Activated CD8-positive, alpha-beta T cell treated with anti-CD3 and anti-CD28 coated beads for 36 hours (primary cell): ENCODE results near the gene MRPL14. TPM values are rescaled to one million over a fixed set of nuclear protein-coding genes. Genes with fewer than 3 reads are reported as not detected.

Experiments used
- ATAC-seq: fragments of 200-7000 bp; cut with Tn5 transposase; one replicate; pipeline ENCODE4 v1.10.0; 2021; ENCODE audit warnings: mild to moderate bottlenecking, moderate library complexity
- CTCF ChIA-PET: fragments of 350-600 bp; sonication (Branson Sonifier 250); formaldehyde crosslinking; loops from one replicate; lab custom pipeline; 2021; ENCODE audit warnings: antibody characterized with exemption; lab: Charles Lee
- POLR2A ChIA-PET: fragments of 350-600 bp; sonication (Branson Sonifier 250); formaldehyde crosslinking; loops from one replicate; lab custom pipeline; 2021; ENCODE audit warnings: antibody characterized with exemption; lab: Charles Lee
- DNase-seq: peaks from one replicate; pipeline ENCODE4 v3.0.0-alpha.2; 2020
- H3K27ac Mint-ChIP-seq: one replicate; pipeline ENCODE4 v1.8.0; 2021; ENCODE audit warnings: mild to moderate bottlenecking, mixed read lengths
- H3K27me3 Mint-ChIP-seq: one replicate; pipeline ENCODE4 v1.8.0; 2021; ENCODE audit warnings: mixed read lengths
- H3K36me3 Mint-ChIP-seq: one replicate; pipeline ENCODE4 v1.8.0; 2021; ENCODE audit warnings: low read depth, mixed read lengths
- H3K4me1 Mint-ChIP-seq: one replicate; pipeline ENCODE4 v1.8.0; 2021; ENCODE audit warnings: low read depth, mixed read lengths
- H3K4me3 Mint-ChIP-seq: one replicate; pipeline ENCODE4 v1.8.0; 2021; ENCODE audit warnings: mild to moderate bottlenecking, moderate library complexity, mixed read lengths
- H3K9me3 Mint-ChIP-seq: one replicate; pipeline ENCODE4 v1.8.0; 2021; ENCODE audit warnings: mixed read lengths
- CTCF ChIP-seq: fragments of 200-600 bp; IDR thresholded peaks from one replicate; pipeline ENCODE4 v1.8.0; 2022; ENCODE audit warnings: antibody characterized with exemption, mild to moderate bottlenecking
- intact Hi-C: fragments of 100-400 bp; cut with micrococcal nuclease; formaldehyde crosslinking; loops from one replicate; pipeline ENCODE4 v1.10.0; 2022
- total RNA-seq, 2 experiments: library from RNA; stranded (reverse); gene quantifications; one replicate each; pipeline ENCODE4 v1.2.3, GENCODE V29; 2021

MRPL14 gene
- total RNA-seq, 2 experiments from 2014 or later = 42.8 to 44.3 TPM

GRCh38 chr6:44075647-44076355 is 51.5 kb downstream of the MRPL14 start:
- no peak overlapping the region for H3K27ac Mint-ChIP-seq
- intact Hi-C loops = loop anchor here (2.0 kb wide), 2 partner anchors 307 to 351 kb away; no protein-coding TSS in a partner anchor
- no peaks in the 10 kb centered on the region for H3K9me3 Mint-ChIP-seq
- ATAC-seq (no peak), DNase-seq (no peak)
- no peak for TF ChIP-seq CTCF
- no peak overlapping the region for H3K4me3 Mint-ChIP-seq
- peaks cover 25% of the 10 kb centered on the region for H3K4me1 Mint-ChIP-seq
- CTCF ChIA-PET = interaction anchor here (0.7 to 6.2 kb wide), 13 partner anchors 8 to 409 kb away, joined by 3 to 81 read pairs (median 5); partner anchors contain the start of gene VEGFA
- POLR2A ChIA-PET = interaction anchor here (0.6 to 1.5 kb wide), 3 partner anchors 67 to 306 kb away, joined by 3 to 5 read pairs (median 4); partner anchors contain the start of gene VEGFA
- peaks cover 3% of the 10 kb centered on the region for H3K36me3 Mint-ChIP-seq
- H3K27me3 Mint-ChIP-seq = peaks cover 16% of the 10 kb centered on the region

- Mint-ChIP-seq H3K27ac (peak overlapping the region; percentile 90), H3K4me3 (peak overlapping the region; percentile 98), H3K9me3 (no peaks in the 10 kb centered on the region), H3K36me3 (peaks cover 3% of the 10 kb centered on the region), H3K4me1 (peaks cover 25% of the 10 kb centered on the region), H3K27me3 (peaks cover 16% of the 10 kb centered on the region)
- intact Hi-C loops = loop anchor here (2.0 kb wide), 2 partner anchors 306 to 350 kb away; no protein-coding TSS in a partner anchor
- no peak for DNase-seq
- ChIA-PET POLR2A (interaction anchor here (0.6 to 1.5 kb wide), 7 partner anchors 66 to 458 kb away, joined by 3 to 5 read pairs (median 4); partner anchors contain the start of gene VEGFA), CTCF (interaction anchor here (0.7 to 6.2 kb wide), 24 partner anchors 10 to 438 kb away, joined by 3 to 81 read pairs (median 4); partner anchors contain the start of gene VEGFA)
- peak; percentile 2 for ATAC-seq
- TF ChIP-seq CTCF = peak; percentile 58
Measured at GRCh38 chr6:44074813-44075646, 52.2 kb downstream of the MRPL14 start.

- Mint-ChIP-seq H3K4me1 (peaks cover 25% of the 10 kb centered on the region), H3K27me3 (peaks cover 16% of the 10 kb centered on the region), H3K27ac (peak overlapping the region; percentile 90), H3K9me3 (no peaks in the 10 kb centered on the region), H3K36me3 (peaks cover 3% of the 10 kb centered on the region), H3K4me3 (peak overlapping the region; percentile 98)
- intact Hi-C loops = loop anchor here (2.0 kb wide), 2 partner anchors 306 to 350 kb away; no protein-coding TSS in a partner anchor
- POLR2A ChIA-PET = interaction anchor here (0.6 to 1.8 kb wide), 6 partner anchors 305 to 457 kb away, joined by 3 to 13 read pairs (median 4); partner anchors contain the start of gene VEGFA
- TF ChIP-seq CTCF = peak; percentile 89
- CTCF ChIA-PET = interaction anchor here (0.6 to 6.2 kb wide), 27 partner anchors 11 to 497 kb away, joined by 3 to 81 read pairs (median 4); partner anchors contain the start of gene VEGFA
- DNase-seq (peak; percentile 96), ATAC-seq (peak; percentile 71)
Measured at GRCh38 chr6:44074439-44074812, 52.8 kb downstream of the MRPL14 start.

GRCh38 chr6:44073612-44074438 is 53.4 kb downstream of the MRPL14 start:
- Mint-ChIP-seq H3K4me3 (peak overlapping the region; percentile 98), H3K9me3 (no peaks in the 10 kb centered on the region), H3K27ac (peak overlapping the region; percentile 90), H3K4me1 (peaks cover 25% of the 10 kb centered on the region), H3K27me3 (peaks cover 14% of the 10 kb centered on the region), H3K36me3 (peaks cover 3% of the 10 kb centered on the region)
- TF ChIP-seq CTCF = no peak
- intact Hi-C loops = loop anchor here (2.0 kb wide), 2 partner anchors 305 to 349 kb away; no protein-coding TSS in a partner anchor
- POLR2A ChIA-PET = interaction anchor here (0.8 to 1.8 kb wide), 4 partner anchors 304 to 406 kb away, joined by 4 to 13 read pairs (median 4); partner anchors contain the start of gene VEGFA
- DNase-seq = peak; percentile 46
- CTCF ChIA-PET = interaction anchor here (0.6 to 6.2 kb wide), 23 partner anchors 11 to 497 kb away, joined by 3 to 81 read pairs (median 4); partner anchors contain the start of gene VEGFA
- peak; percentile 17 for ATAC-seq
